Testis (tissue), 2 donors: ENCODE results near the gene TMEM9.

Experiments used
- POLR2A ChIP-seq: fragments of 450-650 bp; IDR thresholded peaks from one replicate; pipeline ENCODE4 v1.6.1; 2017; ENCODE audit warnings: antibody characterized with exemption, mild to moderate bottlenecking, moderate library complexity
- TF ChIP-seq, protein P1 (sequence below), 3 experiments: fragments of 450-650 bp in 2 of 3; fragments of 200-600 bp in 1 of 3; sonication (generic) in 1 of 3; IDR thresholded peaks; one replicate each; pipeline ENCODE4 v1.5.1; 2016 to 2019; ENCODE audit warnings: antibody characterized with exemption in 3 of 3, mild to moderate bottlenecking in 2 of 3, moderate library complexity in 1 of 3

DNA sequence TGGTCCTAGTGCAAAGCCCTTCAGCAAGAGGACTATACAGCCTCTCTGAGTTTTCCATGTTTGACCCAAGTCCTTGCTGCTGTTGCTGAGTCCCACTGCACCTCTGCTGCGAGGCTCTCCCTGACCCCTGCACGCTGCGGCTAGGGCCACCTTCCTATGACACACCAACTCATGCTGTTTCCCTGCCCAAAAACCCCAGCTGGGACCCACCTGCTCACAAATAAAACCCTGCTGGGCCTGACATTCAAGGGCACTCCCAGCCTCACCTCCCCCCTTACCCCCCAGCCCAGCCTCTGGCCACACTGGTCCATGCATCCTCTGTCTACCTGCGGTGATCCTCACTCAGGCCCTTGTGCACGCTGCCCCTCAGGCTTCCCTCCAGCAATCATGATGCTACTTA, 15.0 kb downstream of the TMEM9 start:
- TF ChIP-seq POLR2A: no peak
- TF ChIP-seq, protein P1, sequence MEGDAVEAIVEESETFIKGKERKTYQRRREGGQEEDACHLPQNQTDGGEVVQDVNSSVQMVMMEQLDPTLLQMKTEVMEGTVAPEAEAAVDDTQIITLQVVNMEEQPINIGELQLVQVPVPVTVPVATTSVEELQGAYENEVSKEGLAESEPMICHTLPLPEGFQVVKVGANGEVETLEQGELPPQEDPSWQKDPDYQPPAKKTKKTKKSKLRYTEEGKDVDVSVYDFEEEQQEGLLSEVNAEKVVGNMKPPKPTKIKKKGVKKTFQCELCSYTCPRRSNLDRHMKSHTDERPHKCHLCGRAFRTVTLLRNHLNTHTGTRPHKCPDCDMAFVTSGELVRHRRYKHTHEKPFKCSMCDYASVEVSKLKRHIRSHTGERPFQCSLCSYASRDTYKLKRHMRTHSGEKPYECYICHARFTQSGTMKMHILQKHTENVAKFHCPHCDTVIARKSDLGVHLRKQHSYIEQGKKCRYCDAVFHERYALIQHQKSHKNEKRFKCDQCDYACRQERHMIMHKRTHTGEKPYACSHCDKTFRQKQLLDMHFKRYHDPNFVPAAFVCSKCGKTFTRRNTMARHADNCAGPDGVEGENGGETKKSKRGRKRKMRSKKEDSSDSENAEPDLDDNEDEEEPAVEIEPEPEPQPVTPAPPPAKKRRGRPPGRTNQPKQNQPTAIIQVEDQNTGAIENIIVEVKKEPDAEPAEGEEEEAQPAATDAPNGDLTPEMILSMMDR (IDR thresholded peaks at IDR 0.05): no peak
